Panc1 (cell line): Measurements from ENCODE around the gene ZNF146. TPM values are rescaled to one million over a fixed set of nuclear protein-coding genes. Genes with fewer than 3 reads are reported as not detected.
A peak's percentile ranks its signal among the peaks of the same experiment; 100 is the strongest.
"Not testable (repeated sequence)": the region's sequence is repeated elsewhere in the genome, so short reads cannot be mapped to it uniquely, and the experiment has no call there.

Experiments
- ATAC-seq: fragments of 200-7000 bp; cut with Tn5 transposase; 2 replicates; pipeline ENCODE4 v1.9.1; 2020; ENCODE audit warnings: mild to moderate bottlenecking, moderate library complexity
- BruUV-seq: library from RNA; stranded (reverse); fragments of 400-500 nt; replicated peaks from 2 replicates; lab custom pipeline; 2021; lab: Mats Ljungman, UMichigan
- CTCF ChIA-PET: fragments of 300-600 bp; sonication (Branson Sonifier 250); formaldehyde crosslinking; loops from one replicate; lab custom pipeline; 2022; ENCODE audit warnings: antibody characterized with exemption; lab: Charles Lee
- POLR2A ChIA-PET: fragments of 300-600 bp; sonication (Branson Sonifier 250); formaldehyde crosslinking; loops from one replicate; lab custom pipeline; 2022; ENCODE audit warnings: antibody characterized with exemption; lab: Charles Lee
- DNase-seq: peaks from one replicate; pipeline ENCODE4 v3.0.0-alpha.2; 2010; ENCODE audit warnings: low read depth, low spot score
- H3K27ac ChIP-seq: 2 replicates; pipeline ENCODE4 v1.5.1; 2011; ENCODE audit warnings: mild to moderate bottlenecking, low read length, inconsistent platforms
- H3K27me3 ChIP-seq: fragments of 200-500 bp; sonication (Bioruptor generic); 2 replicates; pipeline ENCODE4 v1.6.0; 2014; ENCODE audit warnings: low read length, inconsistent platforms; ENCODE audit not compliant: control insufficient read depth, insufficient read depth
- H3K36me3 ChIP-seq: fragments of 200-500 bp; sonication (Bioruptor generic); 2 replicates; pipeline ENCODE4 v1.5.1; 2014; ENCODE audit warnings: inconsistent platforms, mild to moderate bottlenecking, low read length, moderate library complexity; ENCODE audit not compliant: control insufficient read depth, insufficient read depth
- H3K4me1 ChIP-seq: 2 replicates; pipeline ENCODE4 v1.5.1; 2011; ENCODE audit warnings: inconsistent platforms, mild to moderate bottlenecking, low read length, moderate library complexity; ENCODE audit not compliant: control insufficient read depth, insufficient read depth
- H3K4me3 ChIP-seq, 2 experiments: 2 replicates each; pipeline ENCODE4 v1.5.1; 2011 to 2012; ENCODE audit warnings: low read depth in 2 of 2, low read length in 2 of 2, mild to moderate bottlenecking in 2 of 2, inconsistent platforms in 1 of 2, moderate library complexity in 1 of 2
- H3K9me3 ChIP-seq: fragments of 200-500 bp; sonication (Bioruptor generic); 2 replicates; pipeline ENCODE4 v1.5.1; 2014; ENCODE audit warnings: low read depth, mild to moderate bottlenecking, inconsistent platforms, low read length, moderate library complexity; ENCODE audit not compliant: control insufficient read depth, insufficient read depth
- CTCF ChIP-seq: fragments of 450-650 bp; IDR thresholded peaks from 2 replicates; pipeline ENCODE4 v1.5.1; 2017; ENCODE audit warnings: mild to moderate bottlenecking
- POLR2AphosphoS5 ChIP-seq: IDR thresholded peaks from 2 replicates; pipeline ENCODE4 v1.6.1; 2012; ENCODE audit warnings: mild to moderate bottlenecking, low read depth, low read length, moderate library complexity
- REST ChIP-seq, 2 experiments: IDR thresholded peaks; 2 replicates each; pipeline ENCODE4 v1.6.1; 2011 to 2012; ENCODE audit warnings: low read depth in 2 of 2, control low read depth in 1 of 2, low read length in 1 of 2, mild to moderate bottlenecking in 1 of 2, moderate library complexity in 1 of 2; ENCODE audit not compliant: insufficient read depth in 1 of 2
- SIN3A ChIP-seq: IDR thresholded peaks from 2 replicates; pipeline ENCODE4 v1.6.1; 2012; ENCODE audit warnings: low read depth, mild to moderate bottlenecking, low read length, moderate library complexity, borderline replicate concordance; ENCODE audit not compliant: insufficient read depth
- TCF7L2 ChIP-seq: IDR thresholded peaks from 2 replicates; pipeline ENCODE4 v1.6.1; 2011; ENCODE audit warnings: mild to moderate bottlenecking, low read depth, low read length, inconsistent platforms
- in situ Hi-C: cut with HindIII; loops from 2 replicates; pipeline ENCODE4 v1.10.0; 2016; ENCODE audit warnings: low sequenced_read_pairs, low pct_unique_long_range_greater_than_20kb
- intact Hi-C: fragments of 100-400 bp; cut with micrococcal nuclease; formaldehyde crosslinking; loops from one replicate; pipeline ENCODE4 v1.10.0; 2022; ENCODE audit not compliant: unreplicated experiment
- total RNA-seq: library from RNA; stranded (reverse); gene quantifications from one replicate; pipeline ENCODE4 v1.2.1, GENCODE V29; 2021; ENCODE audit not compliant: unreplicated experiment

ZNF146 gene
- total RNA-seq, 1 experiment from 2014 or later: 121 TPM

- ChIA-PET POLR2A (interaction anchor here (0.6 to 1.2 kb wide), 3 partner anchors 13 to 31 kb away, joined by 3 to 4 read pairs (median 3); partner anchors contain the start of gene ZNF565), CTCF (no interaction called here)
- DNase-seq (no peak), ATAC-seq (0 out of 2 replicates have a peak, but pooled peaks have one; percentile 22)
- H3K27me3 ChIP-seq: no peaks in the 10 kb centered on the region
- no peak overlapping the region for H3K27ac ChIP-seq
- H3K4me3 ChIP-seq: no peak overlapping the region
- TF ChIP-seq CTCF (no peak), TCF7L2 (no peak), SIN3A (no peak), POLR2AphosphoS5 (no peak), REST (IDR thresholded peaks at IDR 0.05; ENCODE audit: insufficient read depth in 1 of 2, low read depth in 2 of 2, low read length in 1 of 2) (no peak)
- in situ Hi-C loops: no loop called here
- H3K4me1 ChIP-seq: no peaks in the 10 kb centered on the region
- BruUV-seq: no TSS peak
- H3K9me3 ChIP-seq: no peaks in the 10 kb centered on the region; the same call in 1 of the 2 replicates
- intact Hi-C loops: no loop called here
- no peaks in the 10 kb centered on the region for H3K36me3 ChIP-seq
Observed at GRCh38 chr19:36183245-36183628, 31.7 kb upstream of the ZNF146 start.

GRCh38 chr19:36186722-36187121 is 28.2 kb upstream of the ZNF146 start:
- intact Hi-C loops: not testable (repeated sequence)

GRCh38 chr19:36196249-36196648 is 18.7 kb upstream of the ZNF146 start:
- H3K9me3 ChIP-seq: no peaks in the 10 kb centered on the region
- no peaks in the 10 kb centered on the region for H3K27me3 ChIP-seq
- no peak overlapping the region for H3K27ac ChIP-seq
- TF ChIP-seq REST (IDR thresholded peaks at IDR 0.05; ENCODE audit: insufficient read depth in 1 of 2, low read depth in 2 of 2, low read length in 1 of 2) (no peak), CTCF (no peak), POLR2AphosphoS5 (no peak), TCF7L2 (no peak), SIN3A (no peak)
- H3K4me1 ChIP-seq: no peaks in the 10 kb centered on the region
- no peak for ATAC-seq
- ChIA-PET POLR2A (no interaction called here), CTCF (no interaction called here)
- H3K4me3 ChIP-seq: no peak overlapping the region
- BruUV-seq: no TSS peak
- no peaks in the 10 kb centered on the region for H3K36me3 ChIP-seq
- DNase-seq: no peak
- in situ Hi-C loops: no loop called here
- intact Hi-C loops: loop anchor here (10.0 kb wide), 1 partner anchor 299 kb away; no protein-coding TSS in a partner anchor

More at GRCh38 chr19:36186722-36187121, 28.2 kb upstream of the ZNF146 start:
- CTCF ChIA-PET: interaction anchor here (0.7 kb wide), 1 partner anchor 17 kb away, joined by 3 read pairs; no protein-coding TSS in a partner anchor
- H3K9me3 ChIP-seq, H3K36me3 ChIP-seq, ATAC-seq, H3K27me3 ChIP-seq, DNase-seq, H3K27ac ChIP-seq, in situ Hi-C loops, POLR2A ChIA-PET, H3K4me1 ChIP-seq, H3K4me3 ChIP-seq, BruUV-seq: not testable (repeated sequence)
